22Rv1 (cell line): ENCODE data around the gene CFAP46.

ENCODE experiments used
- CTCF ChIP-seq: fragments of 450-650 bp; IDR thresholded peaks from 2 replicates; pipeline ENCODE4 v1.5.1; 2017; ENCODE audit warnings: mild to moderate bottlenecking
- ZFX ChIP-seq: fragments of 450-650 bp; IDR thresholded peaks from 2 replicates; pipeline ENCODE4 v1.6.1; 2017; ENCODE audit warnings: antibody characterized with exemption, borderline replicate concordance

- TF ChIP-seq CTCF: no peak
- TF ChIP-seq ZFX: no peak
Measured at GRCh38 chr10:132934953-132935352, 7.4 kb downstream of the CFAP46 start.
